Heart right ventricle (tissue), 16 donors: Measurements from ENCODE around the gene SMCO4. TPM values are rescaled to one million over a fixed set of nuclear protein-coding genes. Genes with fewer than 3 reads are reported as not detected.
A peak's percentile ranks its signal among the peaks of the same experiment; 100 is the strongest.
"Not testable (repeated sequence)": the region's sequence is repeated elsewhere in the genome, so short reads cannot be mapped to it uniquely, and the experiment has no call there.

Experiments used
- ATAC-seq, 8 donors: fragments of 200-7000 bp; cut with Tn5 transposase; one replicate each; pipeline ENCODE4 v1.9.1; 2020; ENCODE audit warnings: mild to moderate bottlenecking in 8 of 8, moderate library complexity in 8 of 8, moderate number of reproducible peaks in 1 of 8
- DNase-seq, 2 donors: peaks; one replicate each; pipeline ENCODE4 v3.0.0-alpha.2; 2020
- H3K27ac ChIP-seq, 10 donors: fragments of 200-600 bp; sonication (generic) in 2 of 10; one replicate each; pipeline versions ENCODE4 v1.5.0 to v1.8.0; 2020 to 2022; ENCODE audit warnings: mild to moderate bottlenecking in 3 of 10
- H3K27me3 ChIP-seq, 7 donors: fragments of 200-600 bp; one replicate each; pipeline ENCODE4 v1.8.0; 2021 to 2022; ENCODE audit warnings: mild to moderate bottlenecking in 2 of 7
- H3K36me3 ChIP-seq, 9 donors: fragments of 200-600 bp; sonication (generic) in 1 of 9; one replicate each; pipeline versions ENCODE4 v1.5.0 to v1.8.0; 2020 to 2022; ENCODE audit warnings: mild to moderate bottlenecking in 2 of 9
- H3K4me1 ChIP-seq, 9 donors: fragments of 200-600 bp; sonication (generic) in 1 of 9; one replicate each; pipeline versions ENCODE4 v1.5.0 to v1.8.0; 2020 to 2022; ENCODE audit warnings: mild to moderate bottlenecking in 4 of 9
- H3K4me3 ChIP-seq, 10 donors: fragments of 200-600 bp; sonication (generic) in 2 of 10; one replicate each; pipeline versions ENCODE4 v1.5.0 to v1.8.0; 2020 to 2022; ENCODE audit warnings: mild to moderate bottlenecking in 7 of 10, moderate library complexity in 2 of 10
- H3K9me3 ChIP-seq, 11 donors: fragments of 200-600 bp in 10 of 11; sonication (generic) in 2 of 11; one replicate each; pipeline versions ENCODE4 v1.5.0 to v1.8.0; 2013 to 2022; ENCODE audit warnings: mild to moderate bottlenecking in 2 of 11, control low read depth in 1 of 11, moderate library complexity in 1 of 11
- CTCF ChIP-seq, 9 donors: fragments of 200-600 bp; sonication (generic) in 2 of 9; IDR thresholded peaks; one replicate each; pipeline versions ENCODE4 v1.5.0 to v1.8.0; 2021 to 2022; ENCODE audit warnings: antibody characterized with exemption in 9 of 9, mild to moderate bottlenecking in 5 of 9, moderate library complexity in 1 of 9
- WGBS, 2 donors: extraction: QIAGEN DNeasy Blood & Tissue Kit; methylation state at CpG; one replicate each; pipeline ENCODE4 v1.1.7; 2013; ENCODE audit warnings: inconsistent platforms in 1 of 2; 5-methylcytosine and 5-hydroxymethylcytosine counted together
- intact Hi-C, 10 donors: fragments of 100-400 bp; cut with DNase I; formaldehyde crosslinking; loops; one replicate each; pipeline versions ENCODE4 v1.11.1 to v1.14.2; 2022
- polyA plus RNA-seq, 2 donors: library from polyadenylated mRNA; stranded (reverse); fragments of 200-250 nt; gene quantifications; one replicate each; pipeline ENCODE4 v1.2.3, GENCODE V29; 2013
- total RNA-seq, 10 donors: library from RNA; stranded (reverse); fragmentation: NEBNext Ultra II Directional in 3 of 10; extraction: Animal tissue kit (Norgen Biotek cat#: 25700) in 3 of 10; gene quantifications; one replicate each; pipeline versions ENCODE4 v1.2.1 to v1.2.4, GENCODE V29; 2021 to 2023
- donor health status: Arrhythmogenic right ventricular cardiomyopathy.
- donor health status: ischemic (EF 13 %, LVEDD 7.1; RV severe dilation, severe dysfunction).
- donor health status: healthy with polysubstance abuse.
- donor health status: DM: no; HTN: yes; CAD: no.
- donor health status: DM: no; HTN: no; CAD: no.
- donor health status: ischemic (EF 25% LVEDD 6.9; RV normal size, moderate dysfunction).
- donor health status: ischemic (EF 25% LVEDD 5.7; RV mildly dilated, moderate dysfunction).
- donor health status: healthy.
- donor health status: DM: yes; HTN: yes; CAD: no.
- donor health status: Ischemic cardiomyopathy.
- donor health status: ischemic (EF 35%, LVEDD 5.7; RV mildly dilated, moderate dysfunction).
- donor health status: nonischemic (EF 11% LVEDD 7.7; RV severe dilation, severe dysfunction).
- donor health status: DM: yes; HTN: yes; CAD: no.
- donor health status: PGD.
- donor health status: ischemic (EF 29% LVEDD 5.4; RV normal size, mild dysfunction).
- donor health status: nonischemic (EF 23%, LVEDD 6.1; RV moderate dilation, normal function).

SMCO4 gene
- total and polyA plus RNA-seq, 12 donors: 23.1 to 85.5 (median 44.8) TPM

- H3K9me3 ChIP-seq: no peaks in the 10 kb centered on the region
- no peaks in the 10 kb centered on the region for H3K4me1 ChIP-seq
- no peak overlapping the region for H3K4me3 ChIP-seq
- no peaks in the 10 kb centered on the region for H3K36me3 ChIP-seq
- no peak overlapping the region for H3K27ac ChIP-seq
- DNase-seq (no peak), ATAC-seq (no peak)
- WGBS, 2 donors: 75 to 78% methylated on average over 8 of the region's 8 CpGs
- H3K27me3 ChIP-seq: peaks cover 0 to 13% (median 6%) of the 10 kb centered on the region in 7 donors
- TF ChIP-seq CTCF (IDR thresholded peaks at IDR 0.05): no peak
- intact Hi-C loops: loop anchor here in 1 of 10 donors (10.0 kb wide), 1 partner anchor 837 kb away; no protein-coding TSS in a partner anchor
Observed at GRCh38 chr11:93587858-93588581, 44.8 kb upstream of the SMCO4 start.

DNA sequence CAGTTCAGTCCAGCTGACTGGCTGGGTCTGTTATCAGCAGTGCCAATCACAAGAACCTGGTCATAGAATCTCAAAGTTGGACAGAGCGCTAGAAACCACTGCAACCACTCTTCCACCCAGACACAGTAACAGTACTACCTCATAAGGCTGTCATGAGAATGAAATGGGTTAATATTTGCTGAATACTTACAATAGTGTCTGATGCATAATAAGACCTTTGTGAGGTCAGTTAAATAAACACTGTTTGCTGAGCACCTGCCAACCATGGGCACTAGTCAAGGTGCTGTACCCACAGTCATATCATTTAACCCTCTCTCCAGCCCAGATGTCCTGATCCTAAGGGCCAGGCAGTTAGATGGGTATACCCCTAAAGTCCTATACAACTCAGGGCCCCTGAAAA, 44.2 kb upstream of the SMCO4 start:
- ATAC-seq, H3K27ac ChIP-seq, H3K36me3 ChIP-seq, DNase-seq, H3K9me3 ChIP-seq, H3K4me3 ChIP-seq, H3K4me1 ChIP-seq: not testable (repeated sequence)
- H3K27me3 ChIP-seq: peaks cover 0 to 13% (median 6%) of the 10 kb centered on the region in 7 donors
- WGBS, 2 donors: 88 to 90% methylated on average over 1 of the region's 1 CpG
- intact Hi-C loops: loop anchor here in 1 of 10 donors (10.0 kb wide), 1 partner anchor 837 kb away; no protein-coding TSS in a partner anchor

- TF ChIP-seq CTCF (IDR thresholded peaks at IDR 0.05): no peak
Observed at GRCh38 chr11:93585758-93586157, 42.6 kb upstream of the SMCO4 start.

DNA sequence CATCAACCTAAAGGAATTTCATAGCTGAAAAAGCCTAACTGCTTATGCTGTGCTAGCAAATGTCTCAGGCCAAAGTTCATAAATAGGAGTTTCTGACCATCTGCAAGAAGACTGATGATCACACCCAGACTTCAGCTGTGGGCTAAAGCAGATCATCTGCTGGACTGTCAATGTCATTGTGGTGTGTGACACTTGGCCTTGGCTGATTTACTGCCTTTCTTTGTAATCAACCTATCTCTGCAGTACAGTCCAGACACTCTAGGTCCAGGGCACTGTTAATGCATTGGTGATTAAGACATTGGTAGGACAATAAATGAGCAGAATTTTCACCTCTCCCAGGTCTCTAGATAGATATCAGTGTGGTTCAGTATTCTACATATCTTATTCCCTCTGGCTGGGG, 40.3 kb upstream of the SMCO4 start:
- Histone ChIP-seq H3K9me3 (peaks cover 0 to 13% (median 0%) of the 10 kb centered on the region in 11 donors), H3K36me3 (no peaks in the 10 kb centered on the region), H3K4me1 (no peaks in the 10 kb centered on the region), H3K4me3 (no peak overlapping the region), H3K27me3 (peaks cover 0 to 10% (median 0%) of the 10 kb centered on the region in 7 donors), H3K27ac (no peak overlapping the region)
- intact Hi-C loops: loop anchor here in 1 of 10 donors (10.0 kb wide), 1 partner anchor 841 kb away; no protein-coding TSS in a partner anchor
- ATAC-seq (no peak), DNase-seq (no peak)
- TF ChIP-seq CTCF (IDR thresholded peaks at IDR 0.05): no peak

More at GRCh38 chr11:93585758-93586157, 42.6 kb upstream of the SMCO4 start:
- Histone ChIP-seq H3K4me1 (no peaks in the 10 kb centered on the region), H3K27me3 (peaks cover 0 to 13% (median 6%) of the 10 kb centered on the region in 7 donors), H3K27ac (no peak overlapping the region), H3K4me3 (no peak overlapping the region), H3K9me3 (peaks cover 0 to 4% (median 0%) of the 10 kb centered on the region in 11 donors), H3K36me3 (no peaks in the 10 kb centered on the region)
- peak in 1 of 8 donors; percentile 55 for ATAC-seq
- intact Hi-C loops: loop anchor here in 1 of 10 donors (10.0 kb wide), 1 partner anchor 839 kb away; no protein-coding TSS in a partner anchor
- no peak for DNase-seq
